DND-41 (cell line): ENCODE measurements around the gene OR8I2.

ENCODE experiments used
- CTCF ChIP-seq: IDR thresholded peaks from 2 replicates; pipeline ENCODE4 v1.5.1; 2012; ENCODE audit warnings: borderline replicate concordance, low read length, moderate library complexity, mild to moderate bottlenecking; ENCODE audit not compliant: poor library complexity, severe bottlenecking; ENCODE audit errors: extremely low read depth
- EZH2 ChIP-seq: IDR thresholded peaks from 3 replicates; pipeline ENCODE4 v1.6.1; 2012; ENCODE audit warnings: borderline replicate concordance, low read depth, mild to moderate bottlenecking, moderate library complexity, low read length, inconsistent platforms; ENCODE audit not compliant: severe bottlenecking

GRCh38 chr11:56122073-56122472, 29.0 kb downstream of the OR8I2 start, which contains the start of gene OR8H3:
- TF ChIP-seq CTCF (no peak), EZH2 (no peak)
